GM10266 (cell line): ENCODE measurements around the gene BLOC1S5.
A peak's percentile ranks its signal among the peaks of the same experiment; 100 is the strongest.
"Not testable (repeated sequence)": the region's sequence is repeated elsewhere in the genome, so short reads cannot be mapped to it uniquely, and the experiment has no call there.

Source experiments
- DNase-seq: peaks from one replicate; pipeline ENCODE4 v3.0.0; 2012; ENCODE audit errors: extremely low spot score
- CTCF ChIP-seq: IDR thresholded peaks from 2 replicates; pipeline ENCODE4 v1.5.1; 2012; ENCODE audit warnings: mild to moderate bottlenecking, low read depth; ENCODE audit not compliant: control insufficient read depth, insufficient read depth; ENCODE audit errors: missing control alignments

The BLOC1S5 gene

DNA sequence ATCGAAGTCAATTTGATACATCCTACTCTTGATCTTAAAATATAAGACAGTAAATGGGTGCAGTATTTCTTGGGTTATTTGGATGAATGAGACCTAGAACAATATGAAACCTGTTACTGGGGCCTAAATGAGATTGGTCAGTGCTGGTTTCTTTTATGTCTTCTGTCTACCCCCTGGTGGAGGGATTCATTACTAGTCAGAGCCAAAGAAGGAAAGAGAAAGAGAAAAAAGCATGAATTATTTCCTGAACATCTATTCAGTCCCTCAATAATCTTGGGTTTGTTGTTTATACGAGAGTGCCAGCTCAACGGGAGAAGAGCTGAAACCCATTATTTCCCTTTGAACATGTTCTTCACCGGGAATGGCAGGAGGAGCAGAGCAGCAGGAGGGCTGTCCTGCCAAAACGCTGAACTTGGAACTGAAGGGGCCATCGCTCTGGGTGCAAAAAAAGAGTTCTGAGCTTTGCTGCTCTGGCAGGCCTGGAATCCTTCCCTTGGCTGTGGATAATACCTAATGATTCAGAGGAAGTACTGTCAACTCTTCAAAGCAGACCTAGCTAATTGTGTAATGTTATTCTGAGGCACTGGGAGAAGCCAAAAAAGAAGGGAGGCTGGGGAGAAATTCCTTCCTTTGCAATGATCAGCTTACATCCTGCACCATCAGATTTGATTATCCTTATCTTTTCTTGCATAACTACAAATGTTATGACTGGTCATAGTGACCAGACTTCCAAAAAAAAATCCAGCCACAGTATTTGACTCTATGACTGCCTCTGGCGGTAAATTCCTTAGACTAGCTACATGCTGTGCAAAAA lies 72.0 kb downstream of the BLOC1S5 start:
- peak; percentile 75 for DNase-seq
- peak; percentile 43 for TF ChIP-seq CTCF

GRCh38 chr6:7991536-7991935 lies 72.7 kb downstream of the BLOC1S5 start:
- no peak for DNase-seq
- no peak for TF ChIP-seq CTCF

GRCh38 chr6:7986219-7986618 lies 78.0 kb downstream of the BLOC1S5 start:
- no peak for DNase-seq
- no peak for TF ChIP-seq CTCF

DNA sequence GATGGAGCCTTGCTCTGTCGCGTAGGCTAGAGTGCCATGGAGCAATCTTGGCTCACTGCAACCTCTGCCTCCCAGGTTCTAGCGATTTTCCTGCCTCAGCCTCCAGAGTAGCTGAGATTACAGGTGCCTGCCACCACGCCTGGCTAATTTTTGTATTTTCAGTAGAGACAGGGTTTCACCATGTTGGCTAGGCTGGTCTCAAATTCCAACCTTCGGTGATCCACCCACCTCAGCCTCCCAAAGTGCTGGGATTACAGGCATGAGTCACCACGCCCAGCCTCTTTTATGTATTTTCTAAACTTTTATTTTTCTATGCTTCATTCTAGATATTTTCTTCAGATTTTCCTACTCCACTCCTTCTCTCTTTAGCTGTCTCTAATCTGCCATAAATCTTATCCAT lies 80.2 kb downstream of the BLOC1S5 start:
- not testable (repeated sequence) for DNase-seq

DNA sequence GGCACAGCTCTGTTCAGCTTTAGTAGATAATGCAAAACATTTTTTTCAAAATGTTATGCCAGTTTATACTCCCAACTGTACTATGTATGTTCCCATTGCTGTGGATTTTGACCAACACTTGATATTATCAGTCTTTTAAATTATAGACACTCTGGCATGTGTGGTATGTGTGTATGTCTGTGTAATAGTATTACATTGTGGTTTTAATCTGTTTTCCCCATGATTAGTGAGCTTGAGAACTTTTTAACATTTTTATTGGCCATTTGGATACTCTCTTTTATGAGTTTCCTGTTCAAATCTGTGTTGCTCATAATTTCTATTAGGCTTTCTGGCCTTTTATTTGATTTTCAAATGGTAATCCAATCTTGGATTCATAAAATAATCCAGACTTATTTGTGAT lies 84.4 kb downstream of the BLOC1S5 start:
- DNase-seq = no peak
- no peak for TF ChIP-seq CTCF

DNA sequence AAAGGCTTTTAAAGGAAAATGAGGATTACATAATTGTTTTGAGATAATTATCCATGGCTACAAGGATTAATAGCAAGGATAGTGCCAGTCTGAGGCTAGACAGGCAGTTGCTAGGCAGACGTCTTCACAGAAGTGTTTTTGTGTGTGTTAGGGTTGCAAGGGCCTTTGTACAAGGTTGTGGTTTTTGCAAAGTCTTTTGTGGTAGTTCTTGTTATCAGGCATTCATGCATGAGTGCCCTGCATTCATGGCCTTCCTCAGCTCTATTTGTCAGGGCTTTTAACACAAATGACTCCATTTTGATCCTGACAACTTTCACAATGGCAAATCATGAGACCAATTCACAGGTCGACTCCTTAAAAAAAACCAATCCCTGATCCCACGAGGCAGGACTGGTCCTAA lies 85.5 kb downstream of the BLOC1S5 start:
- DNase-seq = peak; percentile 29
- TF ChIP-seq CTCF = no peak

DNA sequence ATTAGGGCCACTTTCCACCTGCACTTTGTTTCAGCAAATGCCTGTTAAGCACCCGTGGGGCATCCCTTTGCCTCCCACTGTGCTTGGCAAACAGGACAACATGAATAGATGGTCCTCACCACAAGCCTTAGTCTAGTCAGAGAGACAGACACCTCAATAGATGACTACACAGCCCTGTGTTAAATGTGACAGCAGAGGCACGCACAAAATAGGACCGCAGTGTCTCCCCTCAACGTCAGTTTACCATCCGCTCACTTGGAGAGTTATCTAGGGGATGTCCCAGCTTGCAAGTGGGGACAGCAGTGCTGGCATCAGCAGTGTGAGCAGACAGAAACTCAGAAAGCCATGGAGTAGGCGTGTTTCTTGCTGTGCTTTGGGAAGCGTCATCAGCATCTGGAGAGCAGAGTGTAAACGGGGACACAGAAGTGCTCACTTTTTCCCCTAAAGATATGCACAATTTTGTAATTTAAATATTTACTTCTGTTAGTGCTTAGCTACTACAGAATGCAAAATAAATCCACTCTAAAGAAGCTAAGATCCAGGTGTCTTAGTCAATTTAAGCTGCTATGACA lies 87.6 kb downstream of the BLOC1S5 start:
- DNase-seq = no peak
- TF ChIP-seq CTCF = no peak
